ENCODE results near the gene MGRN1. TPM values are rescaled to one million over a fixed set of nuclear protein-coding genes. Genes with fewer than 3 reads are reported as not detected.

MGRN1 gene
- total RNA-seq, 2 donors from 2014 or later = 56.0 to 64.5 TPM

DNA sequence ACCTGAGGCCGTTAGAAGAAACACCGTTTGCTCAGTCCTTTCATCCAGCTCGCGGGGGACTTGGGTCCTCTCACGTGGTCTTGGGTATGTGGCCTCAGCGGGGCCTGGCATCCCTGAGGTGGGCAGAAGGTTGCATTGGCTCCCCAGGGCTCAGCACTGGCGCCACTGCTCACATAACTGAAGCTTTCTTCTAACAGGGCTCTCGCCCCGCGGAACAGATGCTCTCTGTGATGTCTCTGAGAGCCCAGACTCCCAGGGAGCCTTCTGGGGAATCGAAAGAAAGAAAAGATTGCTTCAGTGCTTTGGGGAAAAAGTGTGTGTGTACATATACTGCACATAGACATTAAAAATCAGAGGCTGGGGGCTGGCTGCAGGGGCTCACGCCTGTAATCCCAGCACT is 10.1 kb downstream of the MGRN1 start:
- Histone ChIP-seq H3K4me3 (no peak overlapping the region), H3K36me3 (peaks cover 8% of the 10 kb centered on the region), H3K4me1 (ENCODE audit: control insufficient read depth in 1 of 2, low read depth in 2 of 2) (peaks cover 0 to 18% of the 10 kb centered on the region in 2 donors), H3K9me3 (no peaks in the 10 kb centered on the region), H3K27ac (no peak overlapping the region), H3K27me3 (replicated peaks; ENCODE audit: insufficient read depth) (no peaks in the 10 kb centered on the region)
- TF ChIP-seq, protein P1, sequence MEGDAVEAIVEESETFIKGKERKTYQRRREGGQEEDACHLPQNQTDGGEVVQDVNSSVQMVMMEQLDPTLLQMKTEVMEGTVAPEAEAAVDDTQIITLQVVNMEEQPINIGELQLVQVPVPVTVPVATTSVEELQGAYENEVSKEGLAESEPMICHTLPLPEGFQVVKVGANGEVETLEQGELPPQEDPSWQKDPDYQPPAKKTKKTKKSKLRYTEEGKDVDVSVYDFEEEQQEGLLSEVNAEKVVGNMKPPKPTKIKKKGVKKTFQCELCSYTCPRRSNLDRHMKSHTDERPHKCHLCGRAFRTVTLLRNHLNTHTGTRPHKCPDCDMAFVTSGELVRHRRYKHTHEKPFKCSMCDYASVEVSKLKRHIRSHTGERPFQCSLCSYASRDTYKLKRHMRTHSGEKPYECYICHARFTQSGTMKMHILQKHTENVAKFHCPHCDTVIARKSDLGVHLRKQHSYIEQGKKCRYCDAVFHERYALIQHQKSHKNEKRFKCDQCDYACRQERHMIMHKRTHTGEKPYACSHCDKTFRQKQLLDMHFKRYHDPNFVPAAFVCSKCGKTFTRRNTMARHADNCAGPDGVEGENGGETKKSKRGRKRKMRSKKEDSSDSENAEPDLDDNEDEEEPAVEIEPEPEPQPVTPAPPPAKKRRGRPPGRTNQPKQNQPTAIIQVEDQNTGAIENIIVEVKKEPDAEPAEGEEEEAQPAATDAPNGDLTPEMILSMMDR (IDR thresholded peaks at IDR 0.05) = no peak
- ATAC-seq (ENCODE audit: insufficient number of reproducible peaks, low FRiP score, low read depth) (no peak), DNase-seq (ENCODE audit: low spot score) (no peak)

DNA sequence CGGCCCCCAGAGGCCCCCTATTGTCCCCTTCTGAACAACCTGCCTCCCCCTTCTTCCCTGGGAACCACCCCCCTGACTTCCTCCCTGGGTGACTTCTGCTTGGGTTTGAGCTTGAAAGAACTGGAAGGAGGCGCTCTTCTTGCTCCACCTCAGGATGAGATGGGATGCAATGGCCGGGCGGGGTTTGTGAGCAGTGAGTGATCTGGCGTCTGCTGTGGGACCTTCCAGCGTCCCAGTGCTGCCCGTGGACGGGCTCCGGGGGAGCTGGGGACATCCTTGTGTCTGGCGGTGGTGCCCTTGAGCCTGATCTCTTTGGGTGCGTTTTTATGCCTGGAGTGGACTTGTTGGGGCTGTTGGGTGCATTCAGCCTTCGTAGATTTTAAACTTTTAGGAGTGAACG is 11.6 kb downstream of the MGRN1 start:
- Histone ChIP-seq H3K4me1 (ENCODE audit: control insufficient read depth in 1 of 2, low read depth in 2 of 2) (peaks cover 0 to 22% of the 10 kb centered on the region in 2 donors), H3K36me3 (peaks cover 8% of the 10 kb centered on the region), H3K27me3 (replicated peaks; ENCODE audit: insufficient read depth) (no peaks in the 10 kb centered on the region), H3K9me3 (no peaks in the 10 kb centered on the region), H3K4me3 (no peak overlapping the region), H3K27ac (no peak overlapping the region)
- ATAC-seq (ENCODE audit: insufficient number of reproducible peaks, low FRiP score, low read depth) (no peak), DNase-seq (ENCODE audit: low spot score) (no peak)
- TF ChIP-seq, protein P1 (IDR thresholded peaks at IDR 0.05) = no peak

DNA sequence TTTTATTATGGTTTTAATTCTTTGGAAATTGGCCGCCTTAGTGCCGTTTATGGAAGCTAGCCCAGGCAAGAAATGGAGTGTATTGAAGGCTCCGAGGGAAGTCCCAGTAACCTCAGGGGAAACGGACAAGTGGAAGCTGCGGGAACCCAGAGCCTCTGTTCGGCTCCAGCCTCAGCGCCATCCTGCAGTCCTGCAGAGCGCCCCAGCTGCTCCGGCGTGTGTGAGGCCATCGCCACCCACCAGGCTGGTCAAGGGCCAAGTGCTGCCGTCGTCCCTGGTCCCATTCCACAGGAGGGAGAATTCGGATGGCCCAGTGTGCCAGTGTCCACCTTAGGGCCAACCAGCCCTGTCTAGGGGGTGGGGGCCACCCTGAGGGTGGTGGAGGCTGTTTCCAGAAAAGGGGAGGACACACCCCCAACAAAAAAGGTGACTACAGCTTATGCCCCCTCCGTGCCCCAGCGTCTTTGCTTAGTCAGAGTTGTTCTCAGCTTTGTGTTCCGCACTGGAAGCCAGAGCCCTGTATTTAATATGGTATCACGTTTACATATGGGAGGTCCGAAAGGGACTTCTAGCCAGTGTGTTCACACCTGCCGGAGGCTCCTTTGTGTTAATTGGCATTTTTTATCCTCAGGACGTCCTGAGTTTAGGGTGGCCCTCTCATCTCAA is 13.0 kb downstream of the MGRN1 start:
- peaks cover 0 to 22% of the 10 kb centered on the region in 2 donors for H3K4me1 ChIP-seq (ENCODE audit: control insufficient read depth in 1 of 2, low read depth in 2 of 2)
- DNase-seq (ENCODE audit: low spot score) = no peak
- peaks cover 8% of the 10 kb centered on the region for H3K36me3 ChIP-seq
- H3K9me3 ChIP-seq = no peaks in the 10 kb centered on the region
- TF ChIP-seq, protein P1 (IDR thresholded peaks at IDR 0.05) = no peak
- H3K4me3 ChIP-seq = no peak overlapping the region
- H3K27me3 ChIP-seq (replicated peaks; ENCODE audit: insufficient read depth) = no peaks in the 10 kb centered on the region
- ATAC-seq (ENCODE audit: insufficient number of reproducible peaks, low FRiP score, low read depth) = no peak
- H3K27ac ChIP-seq = no peak overlapping the region

DNA sequence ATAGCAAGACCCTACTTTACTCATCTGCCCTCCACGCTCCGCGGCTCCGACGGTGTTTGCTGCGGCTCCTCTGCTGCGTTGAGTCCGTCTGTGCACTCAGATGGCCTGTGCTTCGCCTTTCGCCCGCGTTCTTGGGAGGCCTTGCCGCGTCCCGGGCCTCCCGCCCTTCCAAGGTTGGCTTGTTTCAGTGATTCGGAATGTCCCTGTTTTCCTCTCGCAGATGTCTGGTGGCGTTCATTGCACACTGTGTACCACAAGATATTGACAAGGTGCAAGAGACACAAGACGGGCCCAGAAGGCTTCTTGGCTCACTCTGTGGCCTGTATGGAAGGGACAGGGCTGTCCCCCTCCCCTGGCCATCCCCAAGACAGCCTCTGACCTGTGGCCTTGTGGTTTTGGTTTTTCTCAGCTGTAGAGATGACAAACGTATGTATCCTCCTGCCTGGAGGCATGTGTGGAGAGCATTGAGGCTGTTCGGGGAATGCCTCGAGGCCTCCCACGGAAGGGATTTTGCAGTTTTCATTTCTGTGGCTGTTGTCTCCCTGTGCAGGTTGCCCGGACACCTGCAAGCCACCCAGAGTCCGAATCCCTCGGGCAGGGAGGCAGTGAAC is 15.4 kb downstream of the MGRN1 start:
- H3K9me3 ChIP-seq = no peaks in the 10 kb centered on the region
- TF ChIP-seq, protein P1 (IDR thresholded peaks at IDR 0.05) = no peak
- no peak for ATAC-seq (ENCODE audit: insufficient number of reproducible peaks, low FRiP score, low read depth)
- H3K27me3 ChIP-seq (replicated peaks; ENCODE audit: insufficient read depth) = no peaks in the 10 kb centered on the region
- no peaks in the 10 kb centered on the region for H3K36me3 ChIP-seq
- H3K4me3 ChIP-seq = no peak overlapping the region
- DNase-seq (ENCODE audit: low spot score) = no peak
- no peak overlapping the region for H3K27ac ChIP-seq
- H3K4me1 ChIP-seq (ENCODE audit: control insufficient read depth in 1 of 2, low read depth in 2 of 2) = peaks cover 0 to 22% of the 10 kb centered on the region in 2 donors

DNA sequence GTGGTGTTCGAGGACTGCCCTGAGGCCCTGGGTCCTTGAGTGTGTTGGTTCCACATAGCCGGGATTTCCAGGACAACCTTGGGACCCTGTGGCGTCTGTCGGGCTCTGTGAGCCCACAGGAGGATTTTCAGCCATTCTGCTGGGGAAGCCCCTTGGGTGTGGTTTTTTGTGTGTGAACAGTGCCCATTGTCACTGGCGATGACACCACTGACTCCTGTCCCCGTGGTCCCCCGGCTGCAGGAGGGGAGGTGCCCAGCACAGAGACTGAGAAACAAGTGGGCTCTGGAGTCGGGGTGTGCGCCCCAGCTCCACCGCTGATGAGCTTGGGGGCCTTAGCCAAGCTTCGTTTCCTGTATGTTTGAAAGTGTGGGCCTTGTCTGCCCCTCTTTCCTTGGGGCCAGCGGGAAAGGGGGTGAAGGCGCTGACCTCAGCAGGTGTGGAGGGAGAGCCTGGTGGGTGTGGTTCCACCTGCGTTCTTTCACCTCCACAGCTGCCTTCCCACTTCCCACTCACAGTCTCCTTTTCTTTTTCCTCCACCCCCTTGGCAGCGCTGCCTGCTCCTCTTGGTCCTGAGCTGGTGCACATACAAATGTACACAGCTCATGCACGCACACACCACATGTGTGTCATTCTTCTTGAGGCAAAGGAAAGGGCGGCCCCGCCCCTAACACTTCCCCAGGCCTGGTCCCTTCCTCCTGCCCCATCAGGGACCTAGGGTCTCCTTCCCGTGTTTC is 16.1 kb downstream of the MGRN1 start:
- no peak overlapping the region for H3K27ac ChIP-seq
- ATAC-seq (ENCODE audit: insufficient number of reproducible peaks, low FRiP score, low read depth) = no peak
- no peak for DNase-seq (ENCODE audit: low spot score)
- H3K4me3 ChIP-seq = no peak overlapping the region
- peaks cover 0 to 22% of the 10 kb centered on the region in 2 donors for H3K4me1 ChIP-seq (ENCODE audit: control insufficient read depth in 1 of 2, low read depth in 2 of 2)
- H3K27me3 ChIP-seq (replicated peaks; ENCODE audit: insufficient read depth) = no peaks in the 10 kb centered on the region
- H3K36me3 ChIP-seq = no peaks in the 10 kb centered on the region
- no peaks in the 10 kb centered on the region for H3K9me3 ChIP-seq
- TF ChIP-seq, protein P1 (IDR thresholded peaks at IDR 0.05) = no peak

Data from thoracic aorta (tissue), 2 donors.